Stomach smooth muscle (tissue), 2 donors: Measurements from ENCODE around the gene PJA1.

Experiments used
- H3K27ac ChIP-seq: one replicate; pipeline ENCODE4 v1.7.0; 2013; ENCODE audit warnings: mild to moderate bottlenecking, low read length, inconsistent platforms
- H3K27me3 ChIP-seq, 2 donors: one replicate each; pipeline ENCODE4 v1.7.0; 2013; ENCODE audit warnings: low read length in 2 of 2; ENCODE audit not compliant: insufficient read depth in 2 of 2, control insufficient read depth in 1 of 2
- H3K36me3 ChIP-seq, 2 donors: one replicate each; pipeline ENCODE4 v1.7.0; 2013; ENCODE audit warnings: low read length in 2 of 2; ENCODE audit not compliant: control insufficient read depth in 2 of 2, insufficient read depth in 2 of 2
- H3K4me1 ChIP-seq: one replicate; pipeline ENCODE4 v1.7.0; 2013; ENCODE audit warnings: low read length; ENCODE audit not compliant: control insufficient read depth, insufficient read depth
- H3K4me3 ChIP-seq, 2 donors: one replicate each; pipeline ENCODE4 v1.7.0; 2013; ENCODE audit warnings: low read length in 2 of 2
- H3K9ac ChIP-seq, 2 donors: one replicate each; pipeline ENCODE4 v1.7.0; 2013; ENCODE audit warnings: low read length in 2 of 2, mild to moderate bottlenecking in 1 of 2
- H3K9me3 ChIP-seq, 2 donors: one replicate each; pipeline ENCODE4 v1.7.0; 2013; ENCODE audit warnings: low read length in 2 of 2; ENCODE audit not compliant: control insufficient read depth in 2 of 2
- donor health status: healthy.
- donor health status: Pancreatic carcinoma.

PJA1 gene

DNA sequence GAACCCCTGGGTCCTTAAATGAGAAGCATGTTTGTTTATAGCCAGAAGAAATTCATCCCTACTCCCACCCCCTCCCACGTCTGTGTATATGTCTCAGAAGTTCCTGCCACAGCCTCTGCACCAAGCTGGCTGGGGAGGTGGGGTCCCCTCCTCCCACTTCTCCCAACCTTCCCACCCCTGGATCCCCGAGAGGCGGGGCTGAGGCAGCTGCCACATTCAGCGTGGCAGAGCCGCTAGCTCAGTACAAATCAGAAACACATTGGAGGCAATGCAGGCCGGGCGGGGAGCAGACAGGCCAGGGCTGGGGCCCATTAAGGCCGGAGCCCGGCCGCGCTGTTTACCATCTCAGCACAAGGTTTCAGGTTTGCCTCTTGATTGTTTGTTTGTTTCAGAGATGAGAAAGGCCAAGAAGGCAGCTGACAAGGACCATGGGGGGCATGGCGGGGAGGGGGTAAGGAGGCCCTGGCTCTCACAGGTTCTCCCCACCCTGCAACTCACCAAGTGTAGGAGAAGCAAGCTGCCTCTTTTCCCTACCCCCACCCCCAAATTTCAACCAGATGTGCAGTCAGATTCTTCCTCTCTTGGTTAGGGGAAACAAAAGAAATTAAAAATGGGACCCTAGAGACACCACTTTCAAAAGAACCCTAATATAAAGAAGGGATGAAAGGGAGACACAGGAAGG lies 22.3 kb downstream of the PJA1 start:
- Histone ChIP-seq H3K36me3 (no peaks in the 10 kb centered on the region), H3K9me3 (no peaks in the 10 kb centered on the region), H3K27ac (no peak overlapping the region), H3K9ac (no peak overlapping the region), H3K4me1 (no peaks in the 10 kb centered on the region), H3K4me3 (no peak overlapping the region), H3K27me3 (peaks cover 0 to 23% of the 10 kb centered on the region in 2 donors)

DNA sequence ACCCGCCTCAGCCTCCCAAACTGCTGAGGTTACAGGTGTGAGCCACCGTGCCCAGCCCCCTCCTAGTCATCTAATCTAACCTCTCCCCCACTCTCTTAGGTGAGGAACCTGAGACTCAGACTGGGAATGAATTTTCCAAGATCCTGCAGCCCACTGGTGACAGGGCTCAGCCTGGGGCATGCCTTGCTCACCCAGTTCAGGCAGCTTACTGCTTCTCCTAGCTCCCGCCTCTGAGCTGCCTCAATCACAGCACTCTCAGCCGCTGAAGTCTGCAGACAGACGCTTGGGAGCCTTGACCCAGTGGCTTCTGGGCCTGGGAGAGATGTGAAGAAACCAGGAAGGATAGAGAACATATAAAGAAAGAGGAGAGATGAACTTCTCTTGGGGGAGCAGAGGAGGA lies 24.4 kb downstream of the PJA1 start:
- no peak overlapping the region for H3K27ac ChIP-seq
- no peak overlapping the region for H3K4me3 ChIP-seq
- H3K9ac ChIP-seq, result no peak overlapping the region
- H3K9me3 ChIP-seq, result no peaks in the 10 kb centered on the region
- peaks cover 0 to 19% of the 10 kb centered on the region in 2 donors for H3K27me3 ChIP-seq
- H3K36me3 ChIP-seq, result no peaks in the 10 kb centered on the region
- peaks cover 9% of the 10 kb centered on the region for H3K4me1 ChIP-seq

DNA sequence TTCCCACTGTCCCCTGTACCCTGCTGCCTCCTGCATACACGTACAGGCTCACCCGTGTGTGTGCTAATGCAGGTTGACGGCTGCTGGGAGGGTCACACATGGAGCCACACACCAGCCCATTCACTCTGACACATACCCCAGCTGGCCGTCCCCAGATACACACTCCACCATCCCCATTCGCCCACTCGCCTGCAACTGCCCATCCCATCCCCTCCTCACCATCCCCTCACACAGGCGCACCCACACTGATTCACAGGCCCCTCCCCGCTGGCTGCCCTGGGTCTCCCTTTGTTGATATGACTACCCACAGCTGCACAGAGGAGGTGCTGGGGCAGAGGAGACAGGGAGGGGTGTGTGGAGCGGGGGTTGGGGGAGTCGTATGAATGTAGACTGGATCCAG lies 25.7 kb downstream of the PJA1 start:
- no peak overlapping the region for H3K9ac ChIP-seq
- H3K4me1 ChIP-seq, result peaks cover 9% of the 10 kb centered on the region
- H3K36me3 ChIP-seq, result no peaks in the 10 kb centered on the region
- no peak overlapping the region for H3K4me3 ChIP-seq
- peaks cover 0 to 17% of the 10 kb centered on the region in 2 donors for H3K27me3 ChIP-seq
- no peaks in the 10 kb centered on the region for H3K9me3 ChIP-seq
- H3K27ac ChIP-seq, result no peak overlapping the region

DNA sequence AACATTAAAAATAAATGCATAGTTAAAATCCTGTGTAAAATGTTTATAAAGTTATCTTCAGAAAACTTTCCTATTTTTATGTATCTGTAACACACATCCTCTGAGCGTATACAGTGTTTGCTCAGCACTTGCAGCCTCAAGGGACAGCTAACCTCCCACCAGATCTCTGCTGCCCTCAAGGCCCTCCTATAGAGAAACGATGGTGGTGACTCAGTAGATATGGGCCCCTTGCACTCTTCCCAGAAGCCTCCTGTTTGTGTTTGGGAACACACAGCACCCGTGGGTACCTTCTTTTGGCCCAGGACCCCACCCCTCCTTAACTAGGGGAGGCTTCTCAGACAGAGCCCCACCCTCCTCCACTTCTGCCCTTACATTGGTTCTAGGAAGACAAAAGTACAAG lies 26.7 kb downstream of the PJA1 start:
- H3K27me3 ChIP-seq, result peaks cover 0 to 22% of the 10 kb centered on the region in 2 donors
- peaks cover 12% of the 10 kb centered on the region for H3K4me1 ChIP-seq
- no peaks in the 10 kb centered on the region for H3K9me3 ChIP-seq
- H3K4me3 ChIP-seq, result no peak overlapping the region
- H3K36me3 ChIP-seq, result no peaks in the 10 kb centered on the region
- H3K27ac ChIP-seq, result no peak overlapping the region
- H3K9ac ChIP-seq, result no peak overlapping the region

DNA sequence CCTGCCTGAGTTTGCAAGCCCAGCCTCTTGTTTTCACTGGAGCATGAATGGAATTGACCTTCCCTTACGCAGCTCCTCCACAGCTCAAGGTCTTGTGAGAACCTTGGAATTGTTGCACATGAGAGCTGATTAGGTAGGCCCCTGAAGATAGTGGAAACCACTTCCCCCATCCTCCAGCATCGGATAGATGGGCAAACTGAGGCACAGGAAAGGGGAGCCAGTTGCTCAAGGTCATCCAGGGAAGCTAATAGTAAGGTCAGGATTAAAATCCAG lies 27.2 kb downstream of the PJA1 start:
- Histone ChIP-seq H3K4me1 (peaks cover 12% of the 10 kb centered on the region), H3K36me3 (no peaks in the 10 kb centered on the region), H3K9me3 (no peaks in the 10 kb centered on the region), H3K4me3 (no peak overlapping the region), H3K27me3 (peaks cover 0 to 25% of the 10 kb centered on the region in 2 donors), H3K27ac (no peak overlapping the region), H3K9ac (no peak overlapping the region)

DNA sequence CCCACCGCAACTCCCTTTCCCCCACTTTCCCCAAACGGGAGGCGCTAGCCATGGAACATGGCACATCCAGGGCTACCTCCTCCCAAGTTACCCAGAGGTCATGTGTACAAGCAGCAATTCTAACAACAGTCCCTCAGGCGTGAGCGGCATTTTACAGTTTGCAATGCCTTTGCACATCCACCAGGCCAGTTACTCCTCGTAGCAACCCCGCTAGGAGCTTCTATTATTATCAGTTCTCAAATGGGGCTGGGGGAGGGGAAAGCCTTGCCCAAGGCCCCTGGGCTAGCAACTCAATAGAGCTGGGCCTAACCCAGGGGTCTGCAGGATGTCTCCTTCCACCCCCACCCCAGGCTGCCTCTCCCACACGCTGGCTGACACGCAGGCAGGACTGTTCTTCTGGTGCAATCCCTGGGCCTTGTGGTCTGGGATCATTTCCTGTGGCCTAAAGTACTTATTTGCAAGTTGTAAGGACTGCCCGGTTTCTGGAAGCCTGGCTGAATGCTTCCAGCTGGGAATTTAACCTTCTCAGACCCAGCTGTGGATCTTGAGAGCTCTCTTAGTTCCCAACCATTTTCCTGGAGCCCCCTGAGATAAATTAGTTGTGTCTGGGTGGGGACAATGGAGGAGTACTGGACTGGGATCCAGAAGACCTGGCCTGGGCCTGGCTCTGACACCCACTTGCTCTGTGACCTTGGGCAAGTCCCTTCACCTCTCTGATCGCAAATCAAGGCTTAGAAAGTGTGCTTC lies 27.7 kb downstream of the PJA1 start:
- H3K9me3 ChIP-seq, result no peaks in the 10 kb centered on the region
- H3K4me3 ChIP-seq, result peak overlapping the region in 1 of 2 donors; percentile 40
- H3K27ac ChIP-seq, result peak overlapping the region; percentile 31
- no peaks in the 10 kb centered on the region for H3K36me3 ChIP-seq
- peaks cover 0 to 26% of the 10 kb centered on the region in 2 donors for H3K27me3 ChIP-seq
- peak overlapping the region in 1 of 2 donors; percentile 42 for H3K9ac ChIP-seq
- H3K4me1 ChIP-seq, result peaks cover 12% of the 10 kb centered on the region

DNA sequence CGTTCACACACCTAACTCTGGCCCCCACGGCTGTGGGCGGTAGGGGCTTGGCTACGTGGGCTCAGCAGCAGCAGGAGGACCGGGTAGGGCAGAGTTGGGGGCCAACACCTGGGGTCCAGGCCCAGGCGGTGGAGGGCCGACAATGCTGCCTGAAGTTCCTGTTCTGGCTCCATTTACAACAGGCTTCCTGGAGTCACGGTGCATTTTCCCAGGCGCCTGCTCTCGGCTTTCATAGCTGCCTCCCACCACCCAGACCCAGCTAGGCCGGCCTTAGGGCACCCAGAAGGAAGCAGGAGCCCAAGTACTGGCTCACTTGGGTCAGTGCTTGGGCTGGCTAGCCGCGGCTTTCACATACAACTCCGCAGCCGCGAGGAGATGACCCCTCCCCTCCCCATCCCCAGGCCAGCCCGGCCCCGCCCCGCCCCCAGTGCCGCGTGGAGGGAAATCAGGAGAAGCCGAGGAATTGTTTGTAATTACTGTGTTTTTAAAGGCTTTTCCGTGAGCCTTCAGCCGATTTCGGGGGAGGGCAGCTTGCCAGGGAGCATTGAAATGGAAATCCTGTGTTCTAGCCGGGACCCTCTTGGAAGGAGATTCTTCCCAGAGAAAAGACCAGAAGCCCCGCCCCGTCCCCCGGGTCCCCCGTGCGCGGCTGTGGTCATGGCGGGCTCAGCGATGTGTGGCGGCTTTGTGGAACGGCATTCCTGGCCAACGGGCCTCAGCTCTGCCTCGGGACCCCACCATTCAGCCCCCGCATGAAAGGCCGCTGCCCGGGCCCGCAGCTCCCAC lies 28.5 kb downstream of the PJA1 start:
- H3K9ac ChIP-seq, result peak overlapping the region in 1 of 2 donors; percentile 42
- H3K36me3 ChIP-seq, result no peaks in the 10 kb centered on the region
- H3K27ac ChIP-seq, result peak overlapping the region; percentile 31
- H3K4me3 ChIP-seq, result peak overlapping the region; percentile 19 to 49
- no peaks in the 10 kb centered on the region for H3K9me3 ChIP-seq
- peaks cover 0 to 26% of the 10 kb centered on the region in 2 donors for H3K27me3 ChIP-seq
- H3K4me1 ChIP-seq, result peaks cover 12% of the 10 kb centered on the region

DNA sequence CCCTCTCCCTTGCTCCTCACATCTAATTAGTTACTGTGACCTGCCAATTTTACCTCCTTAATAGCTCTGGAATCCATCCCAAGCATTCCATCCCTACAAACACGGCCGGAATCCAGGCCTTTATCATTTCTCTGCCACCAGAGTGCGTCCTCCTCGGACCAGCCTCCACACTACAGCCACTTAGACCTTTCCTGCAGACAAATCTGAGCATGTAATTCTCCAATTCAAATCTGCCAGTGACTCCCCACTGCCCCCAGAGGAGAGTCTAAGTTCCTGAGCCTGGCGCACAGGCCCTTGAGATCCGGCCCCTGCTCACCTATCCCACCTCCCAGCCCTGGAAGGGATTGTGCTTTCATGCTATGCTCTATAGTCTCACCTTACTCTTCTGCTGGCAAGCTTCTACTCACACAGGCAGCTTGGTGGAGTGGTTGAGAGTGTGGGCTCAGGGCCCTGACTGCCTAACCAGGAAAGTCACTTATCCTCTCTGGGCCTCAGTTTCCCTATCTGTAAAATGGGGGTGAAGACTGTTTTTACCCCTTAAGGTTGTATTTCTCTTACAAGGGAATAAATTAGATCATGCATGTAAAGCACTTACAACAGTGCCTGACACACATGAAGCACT lies 31.2 kb downstream of the PJA1 start:
- no peak overlapping the region for H3K9ac ChIP-seq
- H3K36me3 ChIP-seq, result no peaks in the 10 kb centered on the region
- H3K27ac ChIP-seq, result no peak overlapping the region
- no peak overlapping the region for H3K4me3 ChIP-seq
- peaks cover 0 to 26% of the 10 kb centered on the region in 2 donors for H3K27me3 ChIP-seq
- H3K4me1 ChIP-seq, result peaks cover 14% of the 10 kb centered on the region
- H3K9me3 ChIP-seq, result no peaks in the 10 kb centered on the region

DNA sequence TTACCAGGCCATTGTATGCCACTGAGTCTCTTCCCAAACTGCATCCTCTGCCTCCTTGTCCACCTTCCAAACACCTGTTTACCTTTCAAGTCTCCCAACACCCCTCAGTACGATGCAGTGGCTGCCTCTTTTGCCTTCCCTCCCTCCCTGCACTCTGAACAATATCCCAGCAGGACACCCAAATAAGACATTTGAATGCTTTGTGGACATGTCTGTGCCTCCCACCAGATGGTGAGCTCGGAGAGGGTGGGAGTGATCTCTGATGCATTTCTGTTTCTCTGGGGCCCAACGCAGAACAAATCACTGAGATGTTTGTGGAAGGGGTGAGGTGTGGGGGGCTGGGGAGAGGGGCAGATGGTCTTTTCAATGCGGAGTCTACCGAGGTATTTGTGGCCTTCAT lies 33.4 kb downstream of the PJA1 start:
- Histone ChIP-seq H3K27me3 (peaks cover 0 to 27% of the 10 kb centered on the region in 2 donors), H3K4me3 (no peak overlapping the region), H3K36me3 (no peaks in the 10 kb centered on the region), H3K4me1 (peaks cover 21% of the 10 kb centered on the region), H3K9ac (no peak overlapping the region), H3K27ac (no peak overlapping the region), H3K9me3 (no peaks in the 10 kb centered on the region)

DNA sequence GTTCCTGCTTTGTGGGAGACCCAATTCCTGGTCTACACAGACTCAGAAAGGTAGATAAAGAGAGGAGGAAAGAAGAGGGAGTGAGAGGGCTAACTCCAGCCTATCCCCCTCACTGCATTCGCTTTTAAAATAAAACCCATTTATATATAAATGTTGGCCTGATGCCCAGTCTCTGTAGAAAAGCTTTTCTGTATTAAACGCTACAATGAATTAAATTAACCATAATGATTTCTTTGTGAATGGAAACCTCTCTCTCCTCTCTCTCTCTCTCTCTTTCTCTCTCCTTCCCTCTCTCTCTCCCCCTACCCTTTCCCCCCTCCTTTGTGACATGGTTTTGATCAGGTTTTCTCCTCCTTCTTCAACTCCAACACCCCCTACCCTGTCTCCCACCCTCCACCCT lies 34.8 kb downstream of the PJA1 start:
- no peak overlapping the region for H3K4me3 ChIP-seq
- H3K9ac ChIP-seq, result no peak overlapping the region
- H3K36me3 ChIP-seq, result no peaks in the 10 kb centered on the region
- no peak overlapping the region for H3K27ac ChIP-seq
- H3K4me1 ChIP-seq, result peaks cover 15% of the 10 kb centered on the region
- H3K9me3 ChIP-seq, result no peaks in the 10 kb centered on the region
- H3K27me3 ChIP-seq, result peaks cover 0 to 27% of the 10 kb centered on the region in 2 donors
